Erythroblast (primary cell): ENCODE measurements around the gene PCBP3.
"Not testable (repeated sequence)": the region's sequence is repeated elsewhere in the genome, so short reads cannot be mapped to it uniquely, and the experiment has no call there.

Experiments used
- GATA1 ChIP-seq: IDR thresholded peaks from 2 replicates; pipeline ENCODE4 v1.6.1; 2011; ENCODE audit warnings: low read depth, mild to moderate bottlenecking, control low read depth, low read length, moderate library complexity
- POLR2A ChIP-seq: IDR thresholded peaks from 2 replicates; pipeline ENCODE4 v1.6.1; 2011; ENCODE audit warnings: mild to moderate bottlenecking, low read length

GRCh38 chr21:45604681-45605080 lies 38.8 kb upstream of the PCBP3 start:
- not testable (repeated sequence) for TF ChIP-seq POLR2A, GATA1
